BJ (cell line): ENCODE results near the gene PDE8B. TPM values are rescaled to one million over a fixed set of nuclear protein-coding genes. Genes with fewer than 3 reads are reported as not detected.

Experiments
- CTCF ChIA-PET: fragments of 350-600 bp; formaldehyde crosslinking; extraction: SDS; loops from one replicate; lab custom pipeline; 2021; ENCODE audit warnings: antibody characterized with exemption, inconsistent platforms; lab: Yijun Ruan, JAX
- POLR2A ChIA-PET: fragments of 300-600 bp; sonication (Branson Sonifier 250); formaldehyde crosslinking; extraction: SDS; loops from one replicate; lab custom pipeline; 2021; ENCODE audit warnings: antibody characterized with exemption; lab: Charles Lee
- DNase-seq: peaks from one replicate; pipeline ENCODE4 v3.0.0-alpha.2; 2011; ENCODE audit warnings: low read depth
- H3K27me3 ChIP-seq: 2 replicates; pipeline ENCODE4 v1.6.0; 2011; ENCODE audit warnings: low read length; ENCODE audit not compliant: control insufficient read depth, insufficient read depth
- H3K36me3 ChIP-seq: 2 replicates; pipeline ENCODE4 v1.5.1; 2011; ENCODE audit warnings: low read length; ENCODE audit not compliant: control insufficient read depth, insufficient read depth
- H3K4me3 ChIP-seq: 2 replicates; pipeline ENCODE4 v1.5.1; 2011; ENCODE audit warnings: low read depth, mild to moderate bottlenecking, control low read depth, low read length
- polyA plus RNA-seq: library from polyadenylated mRNA; depleted of rRNA; stranded (reverse); fragments of >200 nt; gene quantifications from 2 replicates; pipeline ENCODE4 v1.2.3, GENCODE V29; 2011
- TF ChIP-seq, protein P1 (sequence below): IDR thresholded peaks from 2 replicates; pipeline ENCODE4 v1.5.1; 2011; ENCODE audit warnings: low read depth, mild to moderate bottlenecking, control low read depth, inconsistent platforms, low read length, moderate library complexity; ENCODE audit not compliant: insufficient read depth

PDE8B gene
- polyA plus RNA-seq, 1 experiment = 2.2 TPM

DNA sequence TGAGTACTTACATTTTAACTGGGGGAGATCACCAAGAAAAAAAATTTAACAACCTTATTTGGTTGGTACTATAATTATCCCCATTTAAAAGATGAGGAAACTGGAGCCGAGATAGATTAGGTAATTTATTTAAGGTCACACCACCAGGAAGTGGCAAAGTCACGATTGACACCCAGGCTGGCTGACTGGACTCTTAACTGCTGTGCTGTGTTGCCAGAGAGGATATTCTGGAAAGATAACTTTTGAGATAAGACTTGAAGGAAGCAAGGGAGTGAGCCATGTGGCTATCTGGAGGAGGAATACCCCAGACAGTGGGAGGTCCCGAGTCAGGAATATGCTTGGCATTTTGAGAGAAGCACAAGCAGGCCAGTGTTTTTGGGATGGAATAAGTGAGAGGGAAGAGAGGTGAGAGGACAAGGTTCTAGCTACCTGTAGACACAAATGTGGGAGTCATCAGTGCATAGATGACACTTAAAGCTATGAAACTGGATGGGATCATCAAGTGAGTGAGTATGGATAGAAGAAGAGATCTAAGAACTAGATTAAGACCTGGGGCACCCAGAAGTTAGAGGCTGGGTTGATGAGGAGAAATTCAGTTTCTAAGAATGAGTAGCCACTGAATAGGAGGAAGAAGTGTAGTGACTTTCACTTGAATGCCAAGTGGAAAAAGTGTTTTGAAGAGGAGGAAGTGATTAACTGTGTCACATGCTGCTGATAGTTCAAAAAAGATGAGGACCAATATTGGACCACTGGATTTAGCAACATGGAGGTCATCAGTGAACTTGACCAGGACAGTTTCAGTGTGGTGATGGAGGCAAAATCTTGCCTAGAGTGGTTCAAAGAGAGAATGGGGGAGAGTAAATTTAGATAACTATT is 25.6 kb downstream of the PDE8B start:
- no peak for DNase-seq
- ChIA-PET CTCF (no interaction called here), POLR2A (no interaction called here)
- Histone ChIP-seq H3K27me3 (peaks cover 6% of the 10 kb centered on the region), H3K36me3 (no peaks in the 10 kb centered on the region), H3K4me3 (no peak overlapping the region)
- TF ChIP-seq, protein P1, sequence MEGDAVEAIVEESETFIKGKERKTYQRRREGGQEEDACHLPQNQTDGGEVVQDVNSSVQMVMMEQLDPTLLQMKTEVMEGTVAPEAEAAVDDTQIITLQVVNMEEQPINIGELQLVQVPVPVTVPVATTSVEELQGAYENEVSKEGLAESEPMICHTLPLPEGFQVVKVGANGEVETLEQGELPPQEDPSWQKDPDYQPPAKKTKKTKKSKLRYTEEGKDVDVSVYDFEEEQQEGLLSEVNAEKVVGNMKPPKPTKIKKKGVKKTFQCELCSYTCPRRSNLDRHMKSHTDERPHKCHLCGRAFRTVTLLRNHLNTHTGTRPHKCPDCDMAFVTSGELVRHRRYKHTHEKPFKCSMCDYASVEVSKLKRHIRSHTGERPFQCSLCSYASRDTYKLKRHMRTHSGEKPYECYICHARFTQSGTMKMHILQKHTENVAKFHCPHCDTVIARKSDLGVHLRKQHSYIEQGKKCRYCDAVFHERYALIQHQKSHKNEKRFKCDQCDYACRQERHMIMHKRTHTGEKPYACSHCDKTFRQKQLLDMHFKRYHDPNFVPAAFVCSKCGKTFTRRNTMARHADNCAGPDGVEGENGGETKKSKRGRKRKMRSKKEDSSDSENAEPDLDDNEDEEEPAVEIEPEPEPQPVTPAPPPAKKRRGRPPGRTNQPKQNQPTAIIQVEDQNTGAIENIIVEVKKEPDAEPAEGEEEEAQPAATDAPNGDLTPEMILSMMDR = no peak

DNA sequence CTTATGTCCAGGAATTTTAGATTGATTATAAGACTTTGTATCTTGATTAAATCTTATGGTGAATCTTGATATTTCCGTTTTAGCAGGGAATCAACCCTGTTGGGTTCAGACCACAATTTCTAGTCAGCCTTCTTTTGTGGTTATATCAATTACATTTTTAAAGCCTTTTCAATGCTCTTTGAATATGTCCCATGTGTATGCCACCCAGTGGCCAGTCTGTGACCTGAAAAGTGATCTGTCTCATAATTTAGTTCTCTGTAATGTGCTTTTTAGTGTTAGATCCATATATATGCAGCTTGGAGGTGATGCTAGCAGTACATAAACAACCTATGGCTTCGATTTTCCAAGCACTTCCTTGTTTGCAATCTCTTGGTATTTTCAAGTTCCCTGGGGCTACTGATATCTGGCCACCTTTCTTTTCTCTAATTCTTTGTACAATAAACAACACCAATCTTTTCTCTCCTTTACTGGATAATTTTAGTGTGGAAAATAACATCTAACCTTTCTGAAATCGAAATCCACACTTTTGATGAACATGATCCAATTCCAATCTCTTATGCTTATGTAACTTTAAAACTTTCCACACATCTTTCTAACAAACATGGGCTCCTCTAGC is 28.8 kb downstream of the PDE8B start:
- TF ChIP-seq, protein P1 = peak; percentile 29; the same call in 1 of the 2 replicates
- Histone ChIP-seq H3K27me3 (no peaks in the 10 kb centered on the region), H3K36me3 (no peaks in the 10 kb centered on the region), H3K4me3 (no peak overlapping the region)
- POLR2A ChIA-PET = interaction anchor here (0.6 kb wide), 1 partner anchor 20 kb away, joined by 4 read pairs; no protein-coding TSS in a partner anchor
- CTCF ChIA-PET = interaction anchor here (0.7 to 1.0 kb wide), 2 partner anchors 11 to 13 kb away, joined by 3 to 4 read pairs; no protein-coding TSS in a partner anchor
- DNase-seq = no peak

DNA sequence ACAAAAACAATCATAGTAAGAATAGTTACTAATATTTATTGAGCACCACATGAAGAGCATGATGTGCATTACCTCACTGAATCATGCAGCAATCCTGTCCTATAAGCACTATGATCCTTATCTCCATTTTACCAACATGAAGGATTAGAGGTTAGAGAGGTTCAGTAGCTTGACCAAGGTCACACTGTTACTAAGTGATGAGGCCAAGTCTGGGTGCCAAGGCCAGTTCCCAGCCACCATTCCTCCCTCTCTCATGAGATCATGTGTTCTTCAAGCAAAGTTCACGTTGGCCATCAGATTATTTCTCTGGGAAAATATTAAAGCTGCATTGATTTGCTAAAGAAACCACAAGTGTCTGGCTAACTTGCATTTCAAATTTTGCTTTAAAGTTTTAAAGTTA is 31.0 kb downstream of the PDE8B start:
- TF ChIP-seq, protein P1 = no peak
- no peak for DNase-seq
- ChIA-PET POLR2A (no interaction called here), CTCF (interaction anchor here (1.6 kb wide), 1 partner anchor 13 kb away, joined by 3 read pairs; no protein-coding TSS in a partner anchor)
- H3K27me3 ChIP-seq = no peaks in the 10 kb centered on the region
- no peak overlapping the region for H3K4me3 ChIP-seq
- H3K36me3 ChIP-seq = no peaks in the 10 kb centered on the region

DNA sequence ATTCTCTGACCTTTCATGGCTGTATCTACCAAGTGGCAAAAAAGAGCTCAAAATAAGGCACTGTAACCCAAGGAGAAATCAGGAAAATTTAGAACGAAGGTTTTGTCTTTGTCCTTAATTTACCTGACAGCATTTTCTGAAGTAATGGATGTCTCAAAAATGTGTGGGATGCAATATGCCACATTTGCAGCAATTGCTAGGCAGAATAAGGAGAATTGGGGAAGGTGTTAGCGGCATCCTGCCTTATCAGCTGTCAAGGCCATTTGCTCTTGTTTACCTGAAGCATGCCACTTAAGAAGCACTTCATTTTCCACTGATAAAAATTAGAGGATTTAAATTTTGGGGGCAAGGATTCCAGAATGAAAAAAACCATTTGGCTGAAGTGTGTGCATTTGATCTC is 39.0 kb downstream of the PDE8B start:
- Histone ChIP-seq H3K36me3 (no peaks in the 10 kb centered on the region), H3K27me3 (0 out of 2 replicates have a peak, but pooled peaks cover 3% of the 10 kb centered on the region), H3K4me3 (no peak overlapping the region)
- DNase-seq = no peak
- POLR2A ChIA-PET = no interaction called here
- CTCF ChIA-PET = interaction anchor here (1.1 kb wide), 1 partner anchor 10 kb away, joined by 3 read pairs; no protein-coding TSS in a partner anchor
- TF ChIP-seq, protein P1 = no peak

DNA sequence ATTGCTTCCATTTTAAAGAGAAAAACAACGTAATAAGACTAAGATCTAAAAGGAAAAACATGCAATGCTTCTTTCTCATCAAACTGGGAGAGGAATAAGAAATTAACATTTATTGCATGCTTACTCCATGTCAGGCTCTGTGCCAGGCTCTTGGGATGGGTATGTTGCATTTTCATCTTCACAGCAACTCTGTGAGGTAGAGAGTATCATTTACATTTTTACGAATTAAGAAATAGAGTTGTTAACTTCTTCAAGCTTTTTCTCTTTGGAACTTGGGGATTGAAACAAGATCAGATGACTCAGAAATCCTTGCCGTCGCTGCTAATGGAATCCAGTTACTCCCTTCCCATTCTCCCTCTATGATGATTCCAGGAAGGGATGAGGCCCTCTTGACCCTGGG is 39.5 kb downstream of the PDE8B start:
- CTCF ChIA-PET = interaction anchor here (1.1 kb wide), 1 partner anchor 11 kb away, joined by 3 read pairs; no protein-coding TSS in a partner anchor
- no peak for DNase-seq

More for the DNA sequence above, 39.5 kb downstream of the PDE8B start:
- POLR2A ChIA-PET = no interaction called here
- Histone ChIP-seq H3K27me3 (0 out of 2 replicates have a peak, but pooled peaks cover 3% of the 10 kb centered on the region), H3K4me3 (no peak overlapping the region), H3K36me3 (no peaks in the 10 kb centered on the region)
- TF ChIP-seq, protein P1 = no peak
